HFFc6 (cell line): ENCODE results near the gene NEUROD4. TPM values are rescaled to one million over a fixed set of nuclear protein-coding genes. Genes with fewer than 3 reads are reported as not detected.

Source experiments
- DNase-seq: peaks from one replicate; pipeline ENCODE4 v3.0.0-alpha.2; 2018
- H3K27ac Mint-ChIP-seq: 2 replicates; pipeline ENCODE4 v1.8.0; 2020; ENCODE audit warnings: mild to moderate bottlenecking, mixed read lengths
- H3K27me3 Mint-ChIP-seq: 2 replicates; pipeline ENCODE4 v1.8.0; 2021; ENCODE audit warnings: mild to moderate bottlenecking, moderate library complexity, mixed read lengths; ENCODE audit not compliant: insufficient read depth
- H3K36me3 Mint-ChIP-seq: 2 replicates; pipeline ENCODE4 v1.8.0; 2021; ENCODE audit warnings: low read depth, mixed read lengths
- H3K4me1 Mint-ChIP-seq: 2 replicates; pipeline ENCODE4 v1.8.0; 2020; ENCODE audit warnings: low read depth, mixed read lengths
- H3K4me3 Mint-ChIP-seq: 2 replicates; pipeline ENCODE4 v1.8.0; 2020; ENCODE audit warnings: mild to moderate bottlenecking, moderate library complexity, mixed read lengths
- H3K9me3 Mint-ChIP-seq: 2 replicates; pipeline ENCODE4 v1.8.0; 2020; ENCODE audit warnings: mild to moderate bottlenecking, mixed read lengths
- total RNA-seq, 6 experiments: library from RNA; stranded (reverse); fragmentation: NEBNext Ultra II Directional; extraction: Animal tissue kit (Norgen Biotek cat#: 25700); gene quantifications; 2 replicates in 1 of 6; 3 replicates in 5 of 6; pipeline ENCODE4 v1.2.3, GENCODE V29; 2021
- TF ChIP-seq, protein P1 (sequence below): fragments of 200-600 bp; sonication (generic); IDR thresholded peaks from 2 replicates; pipeline ENCODE4 v1.5.0; 2021; ENCODE audit warnings: antibody characterized with exemption, mild to moderate bottlenecking

NEUROD4 gene
- total RNA-seq, 6 experiments from 2014 or later = not detected

GRCh38 chr12:55051197-55051947, 31.6 kb downstream of the NEUROD4 start:
- H3K4me3 Mint-ChIP-seq = no peak overlapping the region
- H3K27ac Mint-ChIP-seq = no peak overlapping the region
- no peaks in the 10 kb centered on the region; the same call in none of the 2 replicates for H3K27me3 Mint-ChIP-seq
- no peaks in the 10 kb centered on the region for H3K9me3 Mint-ChIP-seq
- H3K4me1 Mint-ChIP-seq = no peaks in the 10 kb centered on the region
- TF ChIP-seq, protein P1, sequence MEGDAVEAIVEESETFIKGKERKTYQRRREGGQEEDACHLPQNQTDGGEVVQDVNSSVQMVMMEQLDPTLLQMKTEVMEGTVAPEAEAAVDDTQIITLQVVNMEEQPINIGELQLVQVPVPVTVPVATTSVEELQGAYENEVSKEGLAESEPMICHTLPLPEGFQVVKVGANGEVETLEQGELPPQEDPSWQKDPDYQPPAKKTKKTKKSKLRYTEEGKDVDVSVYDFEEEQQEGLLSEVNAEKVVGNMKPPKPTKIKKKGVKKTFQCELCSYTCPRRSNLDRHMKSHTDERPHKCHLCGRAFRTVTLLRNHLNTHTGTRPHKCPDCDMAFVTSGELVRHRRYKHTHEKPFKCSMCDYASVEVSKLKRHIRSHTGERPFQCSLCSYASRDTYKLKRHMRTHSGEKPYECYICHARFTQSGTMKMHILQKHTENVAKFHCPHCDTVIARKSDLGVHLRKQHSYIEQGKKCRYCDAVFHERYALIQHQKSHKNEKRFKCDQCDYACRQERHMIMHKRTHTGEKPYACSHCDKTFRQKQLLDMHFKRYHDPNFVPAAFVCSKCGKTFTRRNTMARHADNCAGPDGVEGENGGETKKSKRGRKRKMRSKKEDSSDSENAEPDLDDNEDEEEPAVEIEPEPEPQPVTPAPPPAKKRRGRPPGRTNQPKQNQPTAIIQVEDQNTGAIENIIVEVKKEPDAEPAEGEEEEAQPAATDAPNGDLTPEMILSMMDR = no peak
- no peaks in the 10 kb centered on the region for H3K36me3 Mint-ChIP-seq
- DNase-seq = no peak

GRCh38 chr12:55057481-55057880, 37.7 kb downstream of the NEUROD4 start:
- H3K4me3 Mint-ChIP-seq = no peak overlapping the region
- no peaks in the 10 kb centered on the region for H3K4me1 Mint-ChIP-seq
- H3K9me3 Mint-ChIP-seq = no peaks in the 10 kb centered on the region
- no peak for DNase-seq
- TF ChIP-seq, protein P1 = no peak
- H3K27me3 Mint-ChIP-seq = no peaks in the 10 kb centered on the region; the same call in 1 of the 2 replicates
- H3K27ac Mint-ChIP-seq = no peak overlapping the region
- no peaks in the 10 kb centered on the region for H3K36me3 Mint-ChIP-seq

DNA sequence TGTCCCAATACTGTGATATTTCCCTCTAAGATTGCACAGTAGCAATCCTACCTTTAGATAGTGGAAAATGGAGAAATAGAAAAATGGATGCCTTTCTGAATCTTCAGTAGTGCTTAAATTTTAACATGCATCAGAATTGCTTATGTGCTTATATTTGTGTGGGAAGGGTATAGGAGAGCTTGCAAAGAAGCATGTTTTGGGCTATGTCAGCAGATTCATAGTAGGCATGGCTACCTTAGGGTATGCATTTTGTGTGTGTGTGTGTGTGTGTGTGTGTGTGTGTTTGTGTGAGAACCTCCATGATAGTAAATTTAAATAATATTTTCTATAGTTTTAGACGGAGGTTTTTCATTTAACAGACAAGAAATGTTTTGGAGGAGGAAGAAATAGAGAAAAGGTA, 38.3 kb downstream of the NEUROD4 start:
- DNase-seq = no peak
- Mint-ChIP-seq H3K36me3 (no peaks in the 10 kb centered on the region), H3K27me3 (no peaks in the 10 kb centered on the region; the same call in none of the 2 replicates), H3K27ac (no peak overlapping the region), H3K4me3 (no peak overlapping the region), H3K4me1 (no peaks in the 10 kb centered on the region), H3K9me3 (no peaks in the 10 kb centered on the region)
- TF ChIP-seq, protein P1 = no peak

DNA sequence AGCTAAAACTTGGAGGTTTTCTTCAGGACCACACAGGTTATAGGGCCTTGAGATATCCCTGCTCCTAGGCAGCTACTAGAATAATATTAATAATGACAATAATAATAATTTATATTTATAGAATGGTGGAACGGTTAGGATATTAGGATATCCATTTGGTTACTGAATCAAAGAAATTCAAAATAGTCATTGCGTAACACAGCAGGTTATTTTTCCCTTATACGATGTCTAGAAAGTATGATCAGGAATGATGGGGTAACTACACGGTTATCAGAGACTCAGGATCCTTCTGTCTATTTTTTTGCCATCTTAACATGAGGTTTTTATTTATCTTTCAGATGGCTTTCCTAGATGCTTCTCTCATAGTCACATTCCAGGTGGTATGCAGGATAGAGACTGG, 39.0 kb downstream of the NEUROD4 start:
- DNase-seq = no peak
- peaks cover 3% of the 10 kb centered on the region; the same call in 1 of the 2 replicates for H3K27me3 Mint-ChIP-seq
- no peak overlapping the region for H3K27ac Mint-ChIP-seq
- H3K36me3 Mint-ChIP-seq = no peaks in the 10 kb centered on the region
- no peaks in the 10 kb centered on the region for H3K4me1 Mint-ChIP-seq
- no peak overlapping the region for H3K4me3 Mint-ChIP-seq
- TF ChIP-seq, protein P1 = no peak
- H3K9me3 Mint-ChIP-seq = no peaks in the 10 kb centered on the region

DNA sequence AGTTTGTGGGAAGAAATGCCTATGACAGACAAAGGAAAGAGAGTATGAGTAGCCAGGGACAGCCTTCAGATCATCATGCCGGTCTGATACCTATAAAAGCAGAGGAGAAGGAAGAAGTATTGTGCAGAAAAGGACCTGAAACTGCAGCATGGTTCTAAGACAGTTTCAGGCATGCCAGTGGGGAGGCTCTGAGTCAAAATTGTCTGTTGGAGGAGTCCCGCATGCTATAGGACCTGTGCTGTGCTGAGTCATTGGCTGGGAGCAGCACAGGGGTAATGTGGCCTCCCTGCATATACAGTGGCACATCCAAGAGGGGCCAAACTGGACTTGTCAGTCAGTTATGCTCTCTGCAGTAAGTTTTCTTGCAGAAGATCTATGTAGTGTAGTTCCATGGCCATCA, 40.7 kb downstream of the NEUROD4 start:
- H3K4me1 Mint-ChIP-seq = no peaks in the 10 kb centered on the region
- no peak overlapping the region for H3K27ac Mint-ChIP-seq
- H3K9me3 Mint-ChIP-seq = no peaks in the 10 kb centered on the region
- no peak for DNase-seq
- H3K36me3 Mint-ChIP-seq = no peaks in the 10 kb centered on the region
- H3K27me3 Mint-ChIP-seq = peaks cover 3% of the 10 kb centered on the region; the same call in 1 of the 2 replicates
- TF ChIP-seq, protein P1 = no peak
- H3K4me3 Mint-ChIP-seq = no peak overlapping the region
